GM19238 (cell line): ENCODE data around the gene UBTD1.
A peak's percentile ranks its signal among the peaks of the same experiment; 100 is the strongest.
"Not testable (repeated sequence)": the region's sequence is repeated elsewhere in the genome, so short reads cannot be mapped to it uniquely, and the experiment has no call there.

Experiments used
- DNase-seq: peaks from one replicate; pipeline ENCODE4 v3.0.0; 2011; ENCODE audit warnings: low spot score; ENCODE audit not compliant: insufficient read length

Gene UBTD1

GRCh38 chr10:97514344-97514743, 15.6 kb downstream of the UBTD1 start:
- DNase-seq, result no peak

GRCh38 chr10:97515271-97515978, 16.7 kb downstream of the UBTD1 start:
- no peak for DNase-seq

GRCh38 chr10:97517096-97517750, 18.5 kb downstream of the UBTD1 start:
- DNase-seq, result no peak

GRCh38 chr10:97517778-97518300, 19.1 kb downstream of the UBTD1 start:
- no peak for DNase-seq

GRCh38 chr10:97518301-97519043, 19.7 kb downstream of the UBTD1 start:
- DNase-seq, result no peak

GRCh38 chr10:97519342-97519741, 20.6 kb downstream of the UBTD1 start:
- no peak for DNase-seq

GRCh38 chr10:97520520-97520919, 21.8 kb downstream of the UBTD1 start:
- no peak for DNase-seq

GRCh38 chr10:97520978-97521761, 22.4 kb downstream of the UBTD1 start:
- no peak for DNase-seq

GRCh38 chr10:97522071-97522470, 23.3 kb downstream of the UBTD1 start:
- no peak for DNase-seq

GRCh38 chr10:97522937-97523336, 24.2 kb downstream of the UBTD1 start:
- DNase-seq, result no peak

- DNase-seq, result no peak
Observed at GRCh38 chr10:97525086-97525485, 26.4 kb downstream of the UBTD1 start.

GRCh38 chr10:97525683-97526110, 27.0 kb downstream of the UBTD1 start:
- DNase-seq, result no peak

- not testable (repeated sequence) for DNase-seq
Observed at GRCh38 chr10:97528876-97529275, 30.2 kb downstream of the UBTD1 start.

- DNase-seq, result no peak
Observed at GRCh38 chr10:97529685-97530465, 31.2 kb downstream of the UBTD1 start.

GRCh38 chr10:97531401-97531986, 32.8 kb downstream of the UBTD1 start:
- DNase-seq, result no peak

- no peak for DNase-seq
Observed at GRCh38 chr10:97532935-97533671, 34.4 kb downstream of the UBTD1 start.

- DNase-seq, result no peak
Observed at GRCh38 chr10:97533888-97534287, 35.2 kb downstream of the UBTD1 start.

- DNase-seq, result peak; percentile 45
Observed at GRCh38 chr10:97534746-97535367, 36.1 kb downstream of the UBTD1 start.
